Measurements from ENCODE around the gene TBC1D1.

The TBC1D1 gene

GRCh38 chr4:37934609-37935008, 43.7 kb downstream of the TBC1D1 start:
- peaks cover 14% of the 10 kb centered on the region for H3K36me3 Mint-ChIP-seq
- peaks cover 11% of the 10 kb centered on the region for H3K4me1 Mint-ChIP-seq
- no peak overlapping the region for H3K4me3 Mint-ChIP-seq
- H3K27me3 Mint-ChIP-seq = no peaks in the 10 kb centered on the region
- ATAC-seq = no peak
- H3K9me3 Mint-ChIP-seq = peaks cover 6% of the 10 kb centered on the region
- no peak overlapping the region for H3K27ac Mint-ChIP-seq

GRCh38 chr4:37935026-37935425, 44.1 kb downstream of the TBC1D1 start:
- H3K4me1 Mint-ChIP-seq = peaks cover 7% of the 10 kb centered on the region

GRCh38 chr4:37936889-37937498, 46.1 kb downstream of the TBC1D1 start:
- peaks cover 15% of the 10 kb centered on the region for H3K36me3 Mint-ChIP-seq
- no peak overlapping the region for H3K27ac Mint-ChIP-seq
- ATAC-seq = no peak
- peaks cover 10% of the 10 kb centered on the region for H3K9me3 Mint-ChIP-seq
- no peaks in the 10 kb centered on the region for H3K27me3 Mint-ChIP-seq
- H3K4me1 Mint-ChIP-seq = peaks cover 16% of the 10 kb centered on the region
- H3K4me3 Mint-ChIP-seq = no peak overlapping the region

More at GRCh38 chr4:37935026-37935425, 44.1 kb downstream of the TBC1D1 start:
- Mint-ChIP-seq H3K9me3 (peaks cover 6% of the 10 kb centered on the region), H3K27me3 (no peaks in the 10 kb centered on the region), H3K27ac (no peak overlapping the region), H3K36me3 (peaks cover 10% of the 10 kb centered on the region), H3K4me3 (no peak overlapping the region)
- no peak for ATAC-seq

- ATAC-seq = no peak
- Mint-ChIP-seq H3K9me3 (peaks cover 10% of the 10 kb centered on the region), H3K36me3 (peaks cover 15% of the 10 kb centered on the region), H3K27me3 (no peaks in the 10 kb centered on the region), H3K4me1 (peaks cover 19% of the 10 kb centered on the region), H3K27ac (no peak overlapping the region), H3K4me3 (no peak overlapping the region)
Observed at GRCh38 chr4:37938208-37938607, 47.3 kb downstream of the TBC1D1 start.

GRCh38 chr4:37946503-37947179, 55.8 kb downstream of the TBC1D1 start:
- Mint-ChIP-seq H3K4me1 (peaks cover 29% of the 10 kb centered on the region), H3K27me3 (no peaks in the 10 kb centered on the region), H3K27ac (peak overlapping the region; percentile 58), H3K9me3 (peaks cover under 1% of the 10 kb centered on the region), H3K36me3 (peaks cover 34% of the 10 kb centered on the region), H3K4me3 (no peak overlapping the region)
- no peak for ATAC-seq

GRCh38 chr4:37948542-37948941, 57.7 kb downstream of the TBC1D1 start:
- Mint-ChIP-seq H3K27ac (no peak overlapping the region), H3K4me1 (peaks cover 20% of the 10 kb centered on the region), H3K4me3 (no peak overlapping the region), H3K36me3 (peaks cover 42% of the 10 kb centered on the region), H3K27me3 (no peaks in the 10 kb centered on the region), H3K9me3 (no peaks in the 10 kb centered on the region)
- no peak for ATAC-seq

GRCh38 chr4:37949636-37950426, 58.9 kb downstream of the TBC1D1 start:
- no peaks in the 10 kb centered on the region for H3K9me3 Mint-ChIP-seq
- H3K36me3 Mint-ChIP-seq = peaks cover 49% of the 10 kb centered on the region
- no peak for ATAC-seq
- no peaks in the 10 kb centered on the region for H3K27me3 Mint-ChIP-seq
- H3K4me1 Mint-ChIP-seq = peaks cover 19% of the 10 kb centered on the region
- no peak overlapping the region for H3K4me3 Mint-ChIP-seq
- no peak overlapping the region for H3K27ac Mint-ChIP-seq

GRCh38 chr4:37951461-37952352, 60.8 kb downstream of the TBC1D1 start:
- Mint-ChIP-seq H3K9me3 (no peaks in the 10 kb centered on the region), H3K27ac (no peak overlapping the region), H3K4me1 (peaks cover 7% of the 10 kb centered on the region), H3K27me3 (no peaks in the 10 kb centered on the region), H3K4me3 (no peak overlapping the region), H3K36me3 (peaks cover 41% of the 10 kb centered on the region)
- ATAC-seq = no peak

GRCh38 chr4:37953156-37953555, 62.3 kb downstream of the TBC1D1 start:
- H3K27ac Mint-ChIP-seq = no peak overlapping the region
- no peaks in the 10 kb centered on the region for H3K9me3 Mint-ChIP-seq
- H3K36me3 Mint-ChIP-seq = peaks cover 35% of the 10 kb centered on the region
- ATAC-seq = no peak
- H3K27me3 Mint-ChIP-seq = no peaks in the 10 kb centered on the region
- H3K4me1 Mint-ChIP-seq = peaks cover under 1% of the 10 kb centered on the region
- no peak overlapping the region for H3K4me3 Mint-ChIP-seq

- Mint-ChIP-seq H3K27ac (no peak overlapping the region), H3K36me3 (peaks cover 40% of the 10 kb centered on the region), H3K27me3 (no peaks in the 10 kb centered on the region), H3K9me3 (no peaks in the 10 kb centered on the region), H3K4me3 (no peak overlapping the region), H3K4me1 (no peaks in the 10 kb centered on the region)
- ATAC-seq = no peak
Observed at GRCh38 chr4:37953620-37954293, 62.9 kb downstream of the TBC1D1 start.

- Mint-ChIP-seq H3K4me3 (no peak overlapping the region), H3K4me1 (no peaks in the 10 kb centered on the region), H3K36me3 (peaks cover 29% of the 10 kb centered on the region), H3K27me3 (no peaks in the 10 kb centered on the region), H3K27ac (no peak overlapping the region), H3K9me3 (no peaks in the 10 kb centered on the region)
- ATAC-seq = no peak
Observed at GRCh38 chr4:37956941-37957340, 66.1 kb downstream of the TBC1D1 start.

GRCh38 chr4:37958932-37959331, 68.0 kb downstream of the TBC1D1 start:
- no peak for ATAC-seq

GRCh38 chr4:37960098-37960497, 69.2 kb downstream of the TBC1D1 start, which contains the start of gene PTTG2:
TSS of gene PTTG2 (plus strand) at chr4:37960398. CDS start at chr4:37960435, 37 bp downstream.
- no peaks in the 10 kb centered on the region for H3K27me3 Mint-ChIP-seq
- no peak within 1 kb of the TSS for H3K27ac Mint-ChIP-seq
- ATAC-seq = no peak
- peaks cover 12% of the 10 kb centered on the region for H3K4me1 Mint-ChIP-seq
- no peak within 1 kb of the TSS for H3K4me3 Mint-ChIP-seq
- no peaks in the 10 kb centered on the region for H3K9me3 Mint-ChIP-seq
- peaks cover 16% of the 10 kb centered on the region for H3K36me3 Mint-ChIP-seq

More at GRCh38 chr4:37958932-37959331, 68.0 kb downstream of the TBC1D1 start:
- H3K36me3 Mint-ChIP-seq = peaks cover 23% of the 10 kb centered on the region
- no peaks in the 10 kb centered on the region for H3K9me3 Mint-ChIP-seq
- H3K27me3 Mint-ChIP-seq = no peaks in the 10 kb centered on the region
- no peak overlapping the region for H3K4me3 Mint-ChIP-seq
- H3K27ac Mint-ChIP-seq = no peak overlapping the region
- H3K4me1 Mint-ChIP-seq = peaks cover 4% of the 10 kb centered on the region

GRCh38 chr4:37960679-37961450, 70.0 kb downstream of the TBC1D1 start:
- no peak overlapping the region for H3K4me3 Mint-ChIP-seq
- H3K27ac Mint-ChIP-seq = no peak overlapping the region
- H3K36me3 Mint-ChIP-seq = peaks cover 16% of the 10 kb centered on the region
- no peaks in the 10 kb centered on the region for H3K27me3 Mint-ChIP-seq
- no peaks in the 10 kb centered on the region for H3K9me3 Mint-ChIP-seq
- H3K4me1 Mint-ChIP-seq = peaks cover 17% of the 10 kb centered on the region
- ATAC-seq = no peak

All from stimulated activated memory B cell treated with anti-CD40 and anti-IgM and Interleukin-4, amounts not matched to agents 10 μg/mL and 1 μg/mL and 100 μg/mL, for 72 hours (primary cell).